ENCODE data around the gene AUTS2.

AUTS2 gene

DNA sequence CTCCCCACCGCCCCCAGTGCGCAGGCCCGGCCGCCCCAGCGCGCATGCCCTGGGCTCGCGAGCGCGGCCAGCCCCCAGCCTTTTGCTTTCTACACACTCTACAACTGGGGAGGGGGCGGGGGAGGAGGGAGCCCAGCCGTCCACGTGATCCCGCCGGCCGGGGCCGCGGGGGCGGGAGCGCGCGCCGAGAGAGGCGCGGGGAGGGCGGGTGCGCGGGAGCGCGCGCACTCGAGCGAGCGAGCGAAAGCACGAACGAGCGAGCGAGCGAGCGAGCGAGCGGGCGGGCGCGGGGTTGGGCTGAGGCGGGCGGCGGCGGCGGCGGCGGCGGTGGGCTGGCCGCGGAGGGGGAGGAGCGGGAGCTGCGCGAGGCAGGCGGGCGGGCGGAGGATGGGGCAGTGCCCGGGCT, at the start of gene AUTS2:
AUTS2 (plus strand) TSS at position 395 of the 406 bp plus-strand sequence. CDS start 1,179 bp downstream, outside the sequence.
- peak in 1 of 2 donors; percentile 34 for DNase-seq (ENCODE audit: extremely low read depth in 1 of 2, low read depth in 1 of 2)

DNA sequence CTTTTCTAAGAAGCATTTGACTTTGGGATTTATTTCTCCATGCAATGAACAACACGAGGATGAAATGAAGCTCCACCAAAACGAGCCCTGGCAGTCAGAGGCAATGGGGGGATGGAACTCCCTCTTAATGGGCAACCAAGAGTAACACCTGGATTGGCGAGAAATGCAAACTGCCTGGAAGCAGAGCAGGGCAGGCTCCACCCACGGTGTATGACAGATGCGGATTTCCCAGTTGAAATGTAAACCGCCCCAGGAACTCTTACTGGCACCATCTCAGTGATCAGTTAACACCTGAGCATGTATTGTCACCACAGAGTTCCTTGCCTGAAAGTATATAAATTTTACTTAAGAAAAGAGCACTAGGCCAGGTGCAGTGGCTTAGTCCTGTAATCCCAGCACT, 47.3 kb upstream of the AUTS2 start:
- DNase-seq (ENCODE audit: extremely low read depth in 1 of 2, low read depth in 1 of 2): no peak

GRCh38 chr7:69553190-69553589, 45.1 kb upstream of the AUTS2 start:
- DNase-seq (ENCODE audit: extremely low read depth in 1 of 2, low read depth in 1 of 2): no peak

DNA sequence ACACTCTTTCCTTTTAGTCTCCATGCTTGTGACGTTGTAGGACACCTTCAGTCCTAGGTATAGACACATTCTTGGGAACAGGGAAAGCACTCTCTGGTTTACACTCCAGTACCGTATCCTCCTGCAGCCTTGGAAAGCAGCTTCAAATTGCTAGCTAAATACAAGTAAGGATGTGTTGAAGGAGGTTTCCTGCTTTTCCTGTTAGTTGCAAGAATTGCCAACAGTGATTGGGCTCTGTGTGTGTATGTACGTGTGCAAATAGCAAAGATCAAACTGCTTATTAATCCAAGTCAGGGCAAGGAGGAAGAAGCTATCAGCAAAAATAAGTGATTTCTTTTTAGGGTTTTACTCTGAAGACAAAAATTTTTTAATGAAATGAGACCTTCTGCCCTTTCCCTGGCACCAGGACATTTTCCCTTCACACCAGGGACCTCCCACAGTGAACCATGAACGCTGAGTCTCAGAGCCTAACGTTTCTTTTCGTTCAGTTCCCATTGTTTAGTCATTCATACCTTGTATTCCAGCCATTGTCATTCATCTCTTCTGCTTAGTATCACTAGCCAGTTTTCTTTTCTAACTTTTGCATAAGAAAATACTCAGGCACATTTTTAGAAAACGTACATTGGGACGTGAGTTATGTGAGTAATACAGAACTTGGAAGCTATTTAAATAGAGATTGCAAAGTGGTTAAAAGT, 36.9 kb upstream of the AUTS2 start:
- no peak for DNase-seq (ENCODE audit: extremely low read depth in 1 of 2, low read depth in 1 of 2)

DNA sequence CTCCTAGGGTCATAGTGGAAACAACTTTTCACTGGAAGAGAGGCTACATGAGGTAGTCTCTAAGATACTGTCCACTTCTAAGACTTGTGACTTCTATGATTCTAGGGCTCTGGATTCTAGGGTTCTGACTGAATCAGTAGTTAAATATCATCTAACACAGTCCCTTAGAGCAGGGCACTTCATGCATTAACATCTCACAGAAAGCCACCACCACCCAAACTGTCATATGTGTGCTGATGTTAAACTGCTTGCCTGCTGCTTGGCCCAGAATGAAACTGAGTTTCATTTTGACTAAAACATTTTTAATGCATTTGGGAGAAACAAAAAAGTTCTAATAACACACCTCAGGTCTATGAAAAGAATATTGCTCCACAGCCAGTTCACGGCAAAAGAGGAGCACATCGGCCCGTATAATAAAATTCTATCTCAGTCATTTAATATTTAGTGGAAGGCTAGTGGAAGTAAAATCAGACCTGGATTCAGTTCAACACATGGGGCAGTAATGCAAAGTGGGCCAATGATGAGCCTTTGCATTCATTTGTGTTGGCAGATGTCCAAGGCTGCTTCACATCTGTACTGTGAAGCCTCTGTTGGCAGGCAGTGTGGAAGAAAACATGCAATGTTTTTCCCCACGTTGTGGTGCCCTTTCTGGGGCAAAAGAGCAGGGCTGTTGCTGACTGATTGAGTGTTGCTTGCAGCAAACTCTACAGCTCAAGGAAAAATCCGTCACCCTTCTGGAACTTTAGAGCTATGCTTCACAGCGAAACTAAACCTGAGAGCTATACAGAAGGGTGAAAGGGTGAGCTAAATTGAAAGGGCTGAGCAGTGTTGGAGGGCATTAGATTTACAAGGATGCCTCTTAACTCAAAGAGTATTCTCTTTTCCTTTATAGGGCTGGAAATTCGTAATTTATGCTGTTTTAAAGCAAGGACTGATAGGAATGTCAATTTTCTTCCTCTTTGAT, 33.5 kb upstream of the AUTS2 start:
- DNase-seq (ENCODE audit: extremely low read depth in 1 of 2, low read depth in 1 of 2): no peak

GRCh38 chr7:69567800-69568199, 30.5 kb upstream of the AUTS2 start:
- no peak for DNase-seq (ENCODE audit: extremely low read depth in 1 of 2, low read depth in 1 of 2)

DNA sequence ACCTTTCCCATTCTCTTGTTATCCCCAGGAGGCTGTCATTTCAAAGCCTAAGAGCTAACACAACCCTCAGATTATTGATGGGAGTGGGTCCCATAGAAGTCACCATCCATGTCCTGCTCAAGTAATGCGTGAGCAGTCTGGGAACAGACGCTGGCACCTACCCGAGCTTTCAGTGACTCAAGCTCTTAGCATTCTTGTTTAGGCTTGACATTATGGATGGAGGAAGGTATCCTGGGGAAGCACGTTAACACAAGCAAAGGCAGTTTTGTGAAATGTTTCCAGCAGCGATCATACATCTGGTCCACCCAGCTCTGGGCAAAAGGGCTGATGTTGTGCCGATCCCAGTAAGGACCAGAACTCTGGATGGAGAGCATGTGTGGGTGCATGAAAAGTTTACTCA, 30.0 kb upstream of the AUTS2 start:
- DNase-seq (ENCODE audit: extremely low read depth in 1 of 2, low read depth in 1 of 2): no peak

DNA sequence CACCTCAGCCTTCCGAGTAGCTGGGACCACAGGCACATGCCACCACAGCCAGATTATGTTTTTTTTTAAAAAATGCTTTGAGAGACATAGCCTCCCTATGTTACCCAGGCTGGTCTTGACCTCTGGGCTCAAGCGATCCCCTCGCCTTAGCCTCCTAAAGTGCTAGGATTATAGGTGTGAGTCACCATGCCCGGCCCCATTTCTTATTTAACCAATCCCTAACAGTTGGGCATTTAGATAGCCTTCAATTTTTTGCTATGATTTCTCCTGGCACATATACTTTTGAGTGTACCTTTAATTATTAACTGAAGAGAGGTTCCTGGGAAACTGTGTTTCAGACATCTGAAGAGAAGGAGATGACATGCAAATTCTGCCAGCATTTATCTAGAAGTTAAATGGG, 22.6 kb upstream of the AUTS2 start:
- DNase-seq (ENCODE audit: extremely low read depth in 1 of 2, low read depth in 1 of 2): no peak

DNA sequence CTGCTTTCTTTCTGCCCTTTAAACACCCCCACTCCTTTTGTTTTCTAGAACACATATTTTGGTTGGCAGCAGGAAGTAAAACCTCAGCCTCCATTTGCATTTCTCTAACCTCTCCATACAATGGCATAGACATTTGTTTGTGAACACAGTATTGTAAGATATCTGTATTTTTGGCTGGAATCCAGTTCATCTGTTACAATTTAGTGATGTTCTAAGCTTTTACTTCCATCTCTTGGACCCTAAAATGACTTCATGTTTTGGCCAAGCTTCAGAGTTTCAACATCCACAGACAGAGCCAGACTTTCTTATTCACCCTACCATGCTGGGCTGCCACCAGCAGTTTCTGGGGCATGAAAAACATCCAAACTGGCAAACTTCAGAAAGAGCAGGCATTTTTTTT, 21.1 kb upstream of the AUTS2 start:
- DNase-seq (ENCODE audit: extremely low read depth in 1 of 2, low read depth in 1 of 2): no peak

DNA sequence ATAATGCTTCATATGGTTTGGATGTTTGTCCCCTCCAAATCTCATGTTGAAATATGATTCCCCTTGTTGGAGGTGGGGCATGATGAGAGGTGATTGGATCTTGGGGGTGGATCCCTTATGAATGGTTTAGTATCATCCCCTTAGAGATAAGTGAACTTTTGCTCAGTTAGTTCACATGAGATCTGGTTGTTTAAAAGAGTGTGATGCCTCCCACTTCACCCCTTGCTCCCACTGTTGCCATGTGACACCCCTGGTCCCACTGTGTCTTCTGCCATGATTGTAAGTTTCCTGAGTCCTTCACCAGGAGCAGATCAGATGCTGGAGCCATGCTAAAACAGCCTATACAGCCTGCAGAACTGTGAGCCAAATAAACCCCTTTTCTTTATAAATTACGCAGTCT, 13.1 kb upstream of the AUTS2 start:
- no peak for DNase-seq (ENCODE audit: extremely low read depth in 1 of 2, low read depth in 1 of 2)

DNA sequence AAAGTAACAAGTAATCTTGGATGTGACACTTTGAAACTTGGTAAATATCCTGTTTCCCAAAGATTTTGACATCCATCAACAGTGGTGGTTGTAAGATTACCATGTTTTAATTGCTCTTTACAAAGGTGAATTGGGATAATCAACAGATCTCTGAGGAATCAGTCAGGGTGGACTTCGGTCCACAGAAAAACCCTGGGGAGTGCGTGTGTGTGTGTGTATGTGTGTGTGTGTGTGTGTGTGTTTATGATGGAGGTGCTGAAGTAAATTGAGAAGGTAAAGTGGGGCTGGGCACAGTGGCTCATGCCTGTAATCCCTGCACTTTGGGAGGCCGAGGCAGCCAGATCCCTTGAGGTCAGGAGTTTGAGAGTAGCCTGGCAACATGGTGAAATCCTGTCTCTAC, 12.0 kb upstream of the AUTS2 start:
- DNase-seq (ENCODE audit: extremely low read depth in 1 of 2, low read depth in 1 of 2): no peak

GRCh38 chr7:69588773-69589172, 9.5 kb upstream of the AUTS2 start:
- no peak for DNase-seq (ENCODE audit: extremely low read depth in 1 of 2, low read depth in 1 of 2)

- no peak for DNase-seq (ENCODE audit: extremely low read depth in 1 of 2, low read depth in 1 of 2)
Observed at GRCh38 chr7:69591805-69592204, 6.5 kb upstream of the AUTS2 start.

GRCh38 chr7:69593511-69593910, 4.8 kb upstream of the AUTS2 start:
- no peak for DNase-seq (ENCODE audit: extremely low read depth in 1 of 2, low read depth in 1 of 2)

- no peak for DNase-seq (ENCODE audit: extremely low read depth in 1 of 2, low read depth in 1 of 2)
Observed at GRCh38 chr7:69595415-69595814, 2.9 kb upstream of the AUTS2 start.

GRCh38 chr7:69596056-69596455, 2.2 kb upstream of the AUTS2 start:
- DNase-seq (ENCODE audit: extremely low read depth in 1 of 2, low read depth in 1 of 2): no peak

GRCh38 chr7:69596723-69597277, 1.5 kb upstream of the AUTS2 start:
- no peak for DNase-seq (ENCODE audit: extremely low read depth in 1 of 2, low read depth in 1 of 2)

- DNase-seq (ENCODE audit: extremely low read depth in 1 of 2, low read depth in 1 of 2): no peak
Observed at GRCh38 chr7:69597278-69598076, 798 bp upstream of the AUTS2 start.

GRCh38 chr7:69598487-69599285, 411 bp downstream of the AUTS2 start:
- DNase-seq (ENCODE audit: extremely low read depth in 1 of 2, low read depth in 1 of 2): no peak

GRCh38 chr7:69599286-69599954, 1.1 kb downstream of the AUTS2 start:
- no peak for DNase-seq (ENCODE audit: extremely low read depth in 1 of 2, low read depth in 1 of 2)

Data from stimulated activated CD8-positive, alpha-beta memory T cell treated with anti-CD3 and anti-CD28 coated beads, Interleukin-7, amount 100 ng/mL, for 48 hours (primary cell).